Muscle layer of colon (tissue), 2 donors: ENCODE results near the gene CDC42SE2.
"Not testable (repeated sequence)": the region's sequence is repeated elsewhere in the genome, so short reads cannot be mapped to it uniquely, and the experiment has no call there.

Experiments
- H3K27ac ChIP-seq: one replicate; pipeline ENCODE4 v1.7.0; 2013; ENCODE audit warnings: low read depth, mild to moderate bottlenecking, low read length, moderate library complexity
- H3K27me3 ChIP-seq, 2 donors: one replicate each; pipeline ENCODE4 v1.7.0; 2013; ENCODE audit warnings: low read length in 2 of 2, mild to moderate bottlenecking in 2 of 2; ENCODE audit not compliant: insufficient read depth in 2 of 2, control insufficient read depth in 1 of 2
- H3K36me3 ChIP-seq: one replicate; pipeline ENCODE4 v1.7.0; 2013; ENCODE audit warnings: mild to moderate bottlenecking, low read length; ENCODE audit not compliant: insufficient read depth
- H3K4me1 ChIP-seq: one replicate; pipeline ENCODE4 v1.7.0; 2013; ENCODE audit warnings: mild to moderate bottlenecking, low read length; ENCODE audit not compliant: insufficient read depth
- H3K4me3 ChIP-seq, 2 donors: one replicate each; pipeline ENCODE4 v1.7.0; 2013; ENCODE audit warnings: low read length in 2 of 2, low read depth in 1 of 2, mild to moderate bottlenecking in 1 of 2, moderate library complexity in 1 of 2
- H3K9ac ChIP-seq: one replicate; pipeline ENCODE4 v1.7.0; 2013; ENCODE audit warnings: low read length
- H3K9me3 ChIP-seq: one replicate; pipeline ENCODE4 v1.7.0; 2013; ENCODE audit warnings: mild to moderate bottlenecking, low read length
- donor health status: abdominal sarcoma.
- donor health status: Adenocarcinoma of cecum.

Gene CDC42SE2

GRCh38 chr5:131377346-131377745, 113.5 kb downstream of the CDC42SE2 start:
- Histone ChIP-seq H3K4me3 (no peak overlapping the region), H3K36me3 (no peaks in the 10 kb centered on the region), H3K27ac (no peak overlapping the region), H3K9ac (no peak overlapping the region), H3K4me1 (peaks cover 5% of the 10 kb centered on the region), H3K9me3 (no peaks in the 10 kb centered on the region), H3K27me3 (no peaks in the 10 kb centered on the region)

DNA sequence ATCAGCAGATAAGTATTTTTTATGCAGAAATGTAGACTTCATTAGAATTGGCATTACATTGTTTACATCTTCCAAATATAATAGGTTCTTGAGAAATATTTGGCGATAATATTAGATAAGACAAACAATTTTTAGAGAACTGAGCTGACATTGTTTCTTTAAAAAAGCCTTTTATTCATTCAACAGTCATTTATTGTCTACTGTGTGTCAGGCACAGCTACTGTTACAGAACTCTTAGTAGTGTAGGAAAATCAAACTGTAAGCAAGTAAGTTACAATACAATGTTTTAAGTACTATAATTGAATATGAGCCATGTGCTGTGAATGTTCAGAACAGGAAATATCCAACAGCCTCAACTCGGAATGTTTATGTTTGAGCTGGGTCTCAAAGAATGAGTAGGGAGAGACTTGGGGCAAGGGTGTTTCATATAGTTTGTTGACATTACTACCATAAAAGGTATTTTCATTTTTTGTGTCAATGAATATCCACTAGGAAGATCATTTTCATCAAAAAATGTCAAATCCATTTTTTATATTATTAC, 114.0 kb downstream of the CDC42SE2 start:
- Histone ChIP-seq H3K9ac (no peak overlapping the region), H3K4me1 (peaks cover 5% of the 10 kb centered on the region), H3K36me3 (no peaks in the 10 kb centered on the region), H3K27ac (no peak overlapping the region), H3K9me3 (no peaks in the 10 kb centered on the region), H3K27me3 (no peaks in the 10 kb centered on the region), H3K4me3 (no peak overlapping the region)

GRCh38 chr5:131378721-131379541, 115.1 kb downstream of the CDC42SE2 start:
- Histone ChIP-seq H3K4me1 (peaks cover 5% of the 10 kb centered on the region), H3K36me3 (no peaks in the 10 kb centered on the region), H3K9ac (no peak overlapping the region), H3K9me3 (no peaks in the 10 kb centered on the region), H3K4me3 (no peak overlapping the region), H3K27ac (no peak overlapping the region), H3K27me3 (no peaks in the 10 kb centered on the region)

DNA sequence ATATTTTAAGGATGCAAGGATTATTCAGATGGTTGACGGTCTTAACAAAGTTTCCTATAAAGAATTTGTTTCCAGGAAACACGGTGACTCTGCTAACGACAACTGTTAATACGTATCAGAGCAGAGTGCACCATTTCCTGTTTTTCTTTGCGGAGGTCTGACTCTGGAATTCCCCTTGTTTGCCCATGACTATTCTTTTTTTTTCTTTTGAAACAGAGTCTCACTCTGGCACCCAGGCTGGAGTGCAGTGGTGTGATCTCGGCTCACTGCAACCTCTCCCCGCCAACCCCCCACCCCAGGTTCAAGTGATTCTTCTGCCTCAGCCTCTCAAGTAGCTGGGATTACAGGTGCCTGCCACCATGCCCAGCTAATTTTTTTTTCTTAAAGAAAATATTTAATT, 115.9 kb downstream of the CDC42SE2 start:
- peaks cover 5% of the 10 kb centered on the region for H3K4me1 ChIP-seq
- H3K27ac ChIP-seq, result no peak overlapping the region
- H3K9me3 ChIP-seq, result no peaks in the 10 kb centered on the region
- H3K4me3 ChIP-seq, result no peak overlapping the region
- no peaks in the 10 kb centered on the region for H3K27me3 ChIP-seq
- H3K36me3 ChIP-seq, result no peaks in the 10 kb centered on the region
- H3K9ac ChIP-seq, result no peak overlapping the region

DNA sequence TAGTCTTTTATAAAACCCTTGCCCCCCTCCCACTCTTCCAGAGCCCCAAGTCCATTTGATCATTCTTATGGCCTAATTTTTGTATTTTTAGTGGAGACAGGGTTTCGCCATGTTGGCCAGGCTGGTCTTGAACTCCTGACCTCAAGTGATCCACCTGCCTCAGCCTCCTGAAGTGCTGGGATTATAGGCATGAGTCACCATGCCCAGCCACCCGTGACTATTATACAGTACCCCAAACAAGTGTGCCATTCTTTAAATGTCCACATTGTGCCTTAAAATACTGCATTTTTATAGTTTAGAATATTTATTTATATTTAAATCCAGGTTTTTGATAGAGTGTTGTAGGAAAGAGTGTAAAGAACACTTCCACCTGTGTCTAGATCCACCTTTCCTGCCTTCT, 116.4 kb downstream of the CDC42SE2 start:
- H3K27ac ChIP-seq, H3K9me3 ChIP-seq, H3K27me3 ChIP-seq, H3K4me3 ChIP-seq, H3K9ac ChIP-seq, H3K36me3 ChIP-seq, H3K4me1 ChIP-seq: not testable (repeated sequence)

GRCh38 chr5:131381021-131381420, 117.2 kb downstream of the CDC42SE2 start:
- H3K4me1 ChIP-seq, result peaks cover 5% of the 10 kb centered on the region
- no peak overlapping the region for H3K4me3 ChIP-seq
- no peak overlapping the region for H3K27ac ChIP-seq
- H3K36me3 ChIP-seq, result no peaks in the 10 kb centered on the region
- H3K27me3 ChIP-seq, result no peaks in the 10 kb centered on the region
- H3K9ac ChIP-seq, result no peak overlapping the region
- no peaks in the 10 kb centered on the region for H3K9me3 ChIP-seq

- Histone ChIP-seq H3K9me3 (no peaks in the 10 kb centered on the region), H3K27me3 (no peaks in the 10 kb centered on the region), H3K4me1 (peaks cover 5% of the 10 kb centered on the region), H3K27ac (no peak overlapping the region), H3K4me3 (no peak overlapping the region), H3K9ac (no peak overlapping the region), H3K36me3 (no peaks in the 10 kb centered on the region)
Measured at GRCh38 chr5:131381777-131382176, 117.9 kb downstream of the CDC42SE2 start.

DNA sequence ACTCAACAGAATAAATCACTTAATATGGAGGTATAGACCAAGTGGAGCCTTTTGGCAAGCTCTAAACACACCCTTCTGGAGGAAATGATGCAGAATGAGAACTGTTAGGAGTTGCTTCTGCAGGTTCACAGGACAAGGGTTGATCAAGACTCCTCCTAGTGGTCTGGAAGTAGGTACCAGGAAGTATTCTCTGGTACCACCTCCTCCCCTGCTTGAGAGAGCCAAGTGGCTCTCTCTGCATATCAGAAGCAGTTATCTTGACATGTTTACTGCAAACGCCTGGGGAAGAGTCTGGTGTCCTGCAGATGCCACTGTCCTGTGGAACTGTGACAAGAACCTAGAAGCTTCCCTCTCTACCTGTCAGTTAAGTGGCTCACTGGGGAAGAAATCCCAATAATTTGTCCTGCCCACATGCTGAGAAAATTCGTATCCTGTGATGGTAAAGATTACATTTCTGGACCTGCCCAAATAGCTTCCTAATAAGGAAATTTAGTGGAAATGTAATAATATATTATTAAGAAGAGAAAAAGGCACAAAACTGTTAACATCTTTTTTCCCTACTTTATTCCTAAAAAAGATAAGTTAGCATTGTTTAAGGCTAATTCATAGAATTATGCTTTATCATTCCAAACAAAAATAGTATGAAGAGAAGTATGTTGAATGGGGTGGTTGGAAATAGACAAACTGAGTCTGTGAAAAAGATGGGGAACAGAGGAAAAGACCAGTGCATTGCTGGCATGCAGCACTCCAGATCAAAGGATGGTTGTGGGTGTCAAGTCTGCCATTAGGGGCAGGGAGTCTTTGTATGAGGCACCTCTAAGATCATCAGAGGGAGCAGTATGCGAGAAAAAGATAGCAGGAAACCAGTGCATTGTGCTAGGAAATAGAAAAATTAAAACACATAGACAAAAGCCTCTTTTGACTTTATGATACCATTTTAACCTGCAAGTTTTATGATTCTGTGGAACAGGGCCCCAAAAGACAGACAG, 118.8 kb downstream of the CDC42SE2 start:
- Histone ChIP-seq H3K4me3 (no peak overlapping the region), H3K9ac (no peak overlapping the region), H3K27ac (no peak overlapping the region), H3K9me3 (no peaks in the 10 kb centered on the region), H3K27me3 (no peaks in the 10 kb centered on the region), H3K36me3 (no peaks in the 10 kb centered on the region), H3K4me1 (peaks cover 5% of the 10 kb centered on the region)

GRCh38 chr5:131384173-131384572, 120.3 kb downstream of the CDC42SE2 start:
- H3K9me3 ChIP-seq, result no peaks in the 10 kb centered on the region
- no peak overlapping the region for H3K9ac ChIP-seq
- H3K4me1 ChIP-seq, result peaks cover 5% of the 10 kb centered on the region
- no peak overlapping the region for H3K27ac ChIP-seq
- no peaks in the 10 kb centered on the region for H3K36me3 ChIP-seq
- no peaks in the 10 kb centered on the region for H3K27me3 ChIP-seq
- no peak overlapping the region for H3K4me3 ChIP-seq

- Histone ChIP-seq H3K9ac (no peak overlapping the region), H3K4me3 (no peak overlapping the region), H3K27me3 (no peaks in the 10 kb centered on the region), H3K36me3 (no peaks in the 10 kb centered on the region), H3K9me3 (no peaks in the 10 kb centered on the region), H3K27ac (no peak overlapping the region), H3K4me1 (peaks cover 5% of the 10 kb centered on the region)
Measured at GRCh38 chr5:131384616-131385214, 120.9 kb downstream of the CDC42SE2 start.

DNA sequence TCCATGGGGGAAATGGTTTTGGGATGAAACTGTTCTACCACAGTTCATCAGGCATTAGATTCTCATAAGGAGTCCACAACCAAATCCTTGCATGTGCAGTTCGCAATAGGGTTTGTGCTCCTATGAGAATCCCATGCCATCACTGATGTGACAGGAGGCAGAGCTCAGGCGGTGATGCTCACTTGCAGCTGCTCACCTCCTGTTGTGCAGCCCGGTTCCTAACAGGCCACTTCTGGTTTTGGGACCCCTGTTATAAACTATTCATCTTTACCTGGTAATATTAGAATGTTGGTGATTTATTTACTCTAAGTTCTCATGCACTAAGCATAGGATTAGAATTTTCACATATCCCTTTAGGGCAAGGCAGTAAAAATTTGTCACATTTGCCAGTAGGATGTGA, 122.3 kb downstream of the CDC42SE2 start:
- H3K36me3 ChIP-seq, result no peaks in the 10 kb centered on the region
- H3K9me3 ChIP-seq, result no peaks in the 10 kb centered on the region
- H3K27ac ChIP-seq, result no peak overlapping the region
- H3K27me3 ChIP-seq, result no peaks in the 10 kb centered on the region
- no peak overlapping the region for H3K9ac ChIP-seq
- H3K4me1 ChIP-seq, result peaks cover 5% of the 10 kb centered on the region
- no peak overlapping the region for H3K4me3 ChIP-seq
